Smooth muscle cell of trachea (primary cell): ENCODE results near the gene IZUMO1. TPM values are rescaled to one million over a fixed set of nuclear protein-coding genes. Genes with fewer than 3 reads are reported as not detected.

Experiments
- total RNA-seq: library from RNA; depleted of rRNA; stranded (reverse); fragments of >200 nt; gene quantifications from 2 replicates; pipeline ENCODE4 v1.2.1, GENCODE V29; 2014

IZUMO1 gene
- total RNA-seq, result not detected in 2 replicates

GRCh38 chr19:48746738-48747575, at the start of gene IZUMO1:
TSS of gene IZUMO1 (minus strand) at chr19:48746909. CDS start at chr19:48745859, 1,050 bp downstream.

GRCh38 chr19:48755084-48755641, 8.5 kb upstream of the IZUMO1 start, which contains the start of gene FGF21:
TSS of gene FGF21 (plus strand) at chr19:48755524. CDS start at chr19:48756237, 713 bp downstream.

GRCh38 chr19:48752496-48753365, 6.0 kb upstream of the IZUMO1 start, which contains the start of gene FUT1:
TSS of gene FUT1 (minus strand) at chr19:48752641. CDS start at chr19:48751281, 1,360 bp downstream.

GRCh38 chr19:48740164-48740972, 6.3 kb downstream of the IZUMO1 start, which contains the start of gene RASIP1:
TSS of gene RASIP1 (minus strand) at chr19:48740610. CDS start at chr19:48740282, 328 bp downstream.

GRCh38 chr19:48719263-48720171, 27.2 kb downstream of the IZUMO1 start, which contains the start of gene MAMSTR:
TSS of gene MAMSTR (minus strand) at chr19:48719725. CDS start at chr19:48719031, 694 bp downstream.

GRCh38 chr19:48695743-48696352, 50.9 kb downstream of the IZUMO1 start, which contains the start of gene FUT2:
TSS of gene FUT2 (plus strand) at chr19:48695971. CDS start at chr19:48702957, 6,986 bp downstream.

Other genes with a start within 250 kb of the IZUMO1 start
- 0.15 and 0.50 TPM in 2 replicates for gene LMTK3, start 235.1 kb downstream of the IZUMO1 start, total RNA-seq
- not detected in 2 replicates for gene SULT2B1, start 194.7 kb downstream of the IZUMO1 start, total RNA-seq
- not detected in 2 replicates for gene SPACA4, start 140.2 kb downstream of the IZUMO1 start, total RNA-seq
- under 0.01 and 0.33 TPM in 2 replicates for gene FAM83E, start 131.8 kb downstream of the IZUMO1 start, total RNA-seq
- gene RPL18, start 127.7 kb downstream of the IZUMO1 start, total RNA-seq, result 1,963 and 2,036 TPM in 2 replicates
- gene SPHK2, start 127.4 kb downstream of the IZUMO1 start, total RNA-seq, result 13.4 and 18.0 TPM in 2 replicates
- 11.6 and 14.1 TPM in 2 replicates for gene DBP, start 109.5 kb downstream of the IZUMO1 start, total RNA-seq
- gene CA11, start 100.7 kb downstream of the IZUMO1 start, total RNA-seq, result 1.6 and 2.8 TPM in 2 replicates
- under 0.01 and 0.33 TPM in 2 replicates for gene NTN5, start 73.9 kb downstream of the IZUMO1 start, total RNA-seq
- gene FUT2, start 50.9 kb downstream of the IZUMO1 start, total RNA-seq, result not detected in 2 replicates
- gene MAMSTR, start 27.2 kb downstream of the IZUMO1 start, total RNA-seq, result 1.9 and 3.8 TPM in 2 replicates
- gene RASIP1, start 6.3 kb downstream of the IZUMO1 start, total RNA-seq, result 1.0 and 2.8 TPM in 2 replicates
- under 0.01 TPM in 2 replicates for gene FUT1, start 5.7 kb upstream of the IZUMO1 start, total RNA-seq
- not detected in 2 replicates for gene FGF21, start 8.6 kb upstream of the IZUMO1 start, total RNA-seq
- gene BCAT2, start 64.1 kb upstream of the IZUMO1 start, total RNA-seq, result 46.4 and 51.6 TPM in 2 replicates
- 6.0 TPM in 2 replicates for gene HSD17B14, start 89.6 kb upstream of the IZUMO1 start, total RNA-seq
- 33.5 and 35.4 TPM in 2 replicates for gene PLEKHA4, start 121.7 kb upstream of the IZUMO1 start, total RNA-seq
- 70.0 and 111 TPM in 2 replicates for gene PPP1R15A, start 125.5 kb upstream of the IZUMO1 start, total RNA-seq
- 0.44 and 1.7 TPM in 2 replicates for gene TULP2, start 151.8 kb upstream of the IZUMO1 start, total RNA-seq
- 185 and 330 TPM in 2 replicates for gene NUCB1, start 153.4 kb upstream of the IZUMO1 start, total RNA-seq
- not detected in 2 replicates for gene DHDH, start 186.8 kb upstream of the IZUMO1 start, total RNA-seq
- gene BAX, start 208.0 kb upstream of the IZUMO1 start, total RNA-seq, result 84.1 and 144 TPM in 2 replicates
- 3,972 and 15,717 TPM in 2 replicates for gene FTL, start 218.4 kb upstream of the IZUMO1 start, total RNA-seq
- 41.5 and 53.4 TPM in 2 replicates for gene GYS1, start 246.4 kb upstream of the IZUMO1 start, total RNA-seq
- gene RUVBL2, start 247.0 kb upstream of the IZUMO1 start, total RNA-seq, result 175 and 353 TPM in 2 replicates